Measurements from ENCODE around the gene GRID1. TPM values are rescaled to one million over a fixed set of nuclear protein-coding genes. Genes with fewer than 3 reads are reported as not detected.

GRID1 gene
- total RNA-seq, 1 donor from 2014 or later, result 0.75 TPM

- Histone ChIP-seq H3K27me3 (ENCODE audit: insufficient read depth, low read length) (no peaks in the 10 kb centered on the region), H3K79me2 (ENCODE audit: insufficient read depth, low read length) (no peaks in the 10 kb centered on the region), H4K20me1 (ENCODE audit: insufficient read depth, low read length) (no peaks in the 10 kb centered on the region), H3K4me2 (ENCODE audit: low read length) (no peak overlapping the region), H3K9ac (ENCODE audit: low read length) (no peak overlapping the region), H3K4me1 (ENCODE audit: insufficient read depth, low read length) (no peaks in the 10 kb centered on the region), H2AFZ (ENCODE audit: low read depth, low read length) (no peak overlapping the region), H3K4me3 (ENCODE audit: insufficient read depth, low read depth, low read length) (no peak overlapping the region), H3K27ac (ENCODE audit: low read depth, low read length) (no peak overlapping the region), H3K36me3 (ENCODE audit: insufficient read depth, low read length) (no peaks in the 10 kb centered on the region), H3K9me3 (ENCODE audit: insufficient read depth, low read depth, low read length) (peaks cover 4% of the 10 kb centered on the region)
- Mint-ChIP-seq H3K36me3 (ENCODE audit: low read depth, unreplicated experiment) (no peaks in the 10 kb centered on the region), H3K4me1 (ENCODE audit: low read depth, unreplicated experiment) (no peaks in the 10 kb centered on the region), H3K4me3 (ENCODE audit: unreplicated experiment) (no peak overlapping the region), H3K27me3 (ENCODE audit: low read depth, unreplicated experiment) (peaks cover 19% of the 10 kb centered on the region), H3K9me3 (ENCODE audit: unreplicated experiment) (no peaks in the 10 kb centered on the region), H3K27ac (ENCODE audit: unreplicated experiment) (no peak overlapping the region)
- FAIRE-seq (no peak), DNase-seq (ENCODE audit: low read depth) (no peak)
- TF ChIP-seq EZH2 (IDR thresholded peaks at IDR 0.05; ENCODE audit: insufficient read depth, low read length) (no peak), CTCF (IDR thresholded peaks at IDR 0.05; ENCODE audit: insufficient read depth, low read depth, low read length) (no peak)
Measured at GRCh38 chr10:86106616-86107015, 260.0 kb downstream of the GRID1 start.

- Histone ChIP-seq H3K9ac (ENCODE audit: low read length) (no peak overlapping the region), H3K4me2 (ENCODE audit: low read length) (no peak overlapping the region), H3K36me3 (ENCODE audit: insufficient read depth, low read length) (no peaks in the 10 kb centered on the region), H3K79me2 (ENCODE audit: insufficient read depth, low read length) (no peaks in the 10 kb centered on the region), H3K27me3 (ENCODE audit: insufficient read depth, low read length) (no peaks in the 10 kb centered on the region), H3K4me1 (ENCODE audit: insufficient read depth, low read length) (no peaks in the 10 kb centered on the region), H3K4me3 (ENCODE audit: insufficient read depth, low read depth, low read length) (no peak overlapping the region), H4K20me1 (ENCODE audit: insufficient read depth, low read length) (no peaks in the 10 kb centered on the region), H3K27ac (ENCODE audit: low read depth, low read length) (no peak overlapping the region), H3K9me3 (ENCODE audit: insufficient read depth, low read depth, low read length) (peaks cover 2% of the 10 kb centered on the region), H2AFZ (ENCODE audit: low read depth, low read length) (no peak overlapping the region)
- DNase-seq (ENCODE audit: low read depth), result no peak
- peaks cover 2% of the 10 kb centered on the region for H3K9me3 Mint-ChIP-seq (ENCODE audit: unreplicated experiment)
- no peaks in the 10 kb centered on the region for H3K4me1 Mint-ChIP-seq (ENCODE audit: low read depth, unreplicated experiment)
- no peak overlapping the region for H3K4me3 Mint-ChIP-seq (ENCODE audit: unreplicated experiment)
- peaks cover 17% of the 10 kb centered on the region for H3K27me3 Mint-ChIP-seq (ENCODE audit: low read depth, unreplicated experiment)
- no peak overlapping the region for H3K27ac Mint-ChIP-seq (ENCODE audit: unreplicated experiment)
- H3K36me3 Mint-ChIP-seq (ENCODE audit: low read depth, unreplicated experiment), result no peaks in the 10 kb centered on the region
- FAIRE-seq, result no peak
- TF ChIP-seq CTCF (IDR thresholded peaks at IDR 0.05; ENCODE audit: insufficient read depth, low read depth, low read length) (no peak), EZH2 (IDR thresholded peaks at IDR 0.05; ENCODE audit: insufficient read depth, low read length) (no peak)
Measured at GRCh38 chr10:86105640-86106039, 261.0 kb downstream of the GRID1 start.

- no peaks in the 10 kb centered on the region for H3K36me3 Mint-ChIP-seq (ENCODE audit: low read depth, unreplicated experiment)
- Histone ChIP-seq H3K79me2 (ENCODE audit: insufficient read depth, low read length) (no peaks in the 10 kb centered on the region), H2AFZ (ENCODE audit: low read depth, low read length) (no peak overlapping the region), H4K20me1 (ENCODE audit: insufficient read depth, low read length) (no peaks in the 10 kb centered on the region), H3K9me3 (ENCODE audit: insufficient read depth, low read depth, low read length) (peaks cover 2% of the 10 kb centered on the region), H3K36me3 (ENCODE audit: insufficient read depth, low read length) (no peaks in the 10 kb centered on the region), H3K27ac (ENCODE audit: low read depth, low read length) (no peak overlapping the region), H3K4me2 (ENCODE audit: low read length) (no peak overlapping the region), H3K27me3 (ENCODE audit: insufficient read depth, low read length) (no peaks in the 10 kb centered on the region), H3K9ac (ENCODE audit: low read length) (no peak overlapping the region), H3K4me3 (ENCODE audit: insufficient read depth, low read depth, low read length) (no peak overlapping the region), H3K4me1 (ENCODE audit: insufficient read depth, low read length) (no peaks in the 10 kb centered on the region)
- H3K4me1 Mint-ChIP-seq (ENCODE audit: low read depth, unreplicated experiment), result no peaks in the 10 kb centered on the region
- no peak overlapping the region for H3K4me3 Mint-ChIP-seq (ENCODE audit: unreplicated experiment)
- H3K27me3 Mint-ChIP-seq (ENCODE audit: low read depth, unreplicated experiment), result peaks cover 17% of the 10 kb centered on the region
- no peak for DNase-seq (ENCODE audit: low read depth)
- no peak for FAIRE-seq
- no peak overlapping the region for H3K27ac Mint-ChIP-seq (ENCODE audit: unreplicated experiment)
- TF ChIP-seq CTCF (IDR thresholded peaks at IDR 0.05; ENCODE audit: insufficient read depth, low read depth, low read length) (no peak), EZH2 (IDR thresholded peaks at IDR 0.05; ENCODE audit: insufficient read depth, low read length) (no peak)
- H3K9me3 Mint-ChIP-seq (ENCODE audit: unreplicated experiment), result peaks cover 2% of the 10 kb centered on the region
Measured at GRCh38 chr10:86105181-86105580, 261.4 kb downstream of the GRID1 start.
